HepG2 (cell line): ENCODE measurements around the gene ADM. TPM values are rescaled to one million over a fixed set of nuclear protein-coding genes. Genes with fewer than 3 reads are reported as not detected.

Experiments used
- CHD2 ChIP-seq: IDR thresholded peaks from 2 replicates; pipeline ENCODE4 v1.6.1; 2011; ENCODE audit warnings: low read depth, low read length, improper control_type of control experiment
- FOXC1 ChIP-seq: sonication (generic); formaldehyde crosslinking; IDR thresholded peaks from 2 replicates; pipeline ENCODE4 v1.8.0; 2022; ENCODE audit warnings: mild to moderate bottlenecking, missing genetic modification reagents, borderline replicate concordance
- HDAC2 ChIP-seq: sonication (generic); formaldehyde crosslinking; IDR thresholded peaks from 2 replicates; pipeline ENCODE4 v1.4.0; 2020; ENCODE audit warnings: missing genetic modification reagents
- SALL1 ChIP-seq: sonication (generic); formaldehyde crosslinking; IDR thresholded peaks from 2 replicates; pipeline ENCODE4 v1.8.0; 2022; ENCODE audit warnings: mild to moderate bottlenecking, missing genetic modification reagents
- SRSF1 ChIP-seq: fragments of 200-400 bp; formaldehyde crosslinking; optimal IDR thresholded peaks from 2 replicates; pipeline ENCODE3; 2017; ENCODE audit warnings: mild to moderate bottlenecking, low read depth, low read length, moderate library complexity
- TOE1 ChIP-seq: sonication (generic); formaldehyde crosslinking; IDR thresholded peaks from 2 replicates; pipeline ENCODE4 v1.4.0; 2020; ENCODE audit warnings: mild to moderate bottlenecking, missing genetic modification reagents
- ZNF160 ChIP-seq: sonication (generic); formaldehyde crosslinking; IDR thresholded peaks from 2 replicates; pipeline ENCODE4 v1.8.0; 2022; ENCODE audit warnings: mild to moderate bottlenecking, inconsistent platforms, missing genetic modification reagents
- ZNF263 ChIP-seq: sonication (generic); formaldehyde crosslinking; IDR thresholded peaks from 2 replicates; pipeline ENCODE4 v1.4.0; 2020; ENCODE audit warnings: missing genetic modification reagents
- ZNF775 ChIP-seq: sonication (generic); formaldehyde crosslinking; IDR thresholded peaks from 2 replicates; pipeline ENCODE4 v1.4.0; 2020; ENCODE audit warnings: missing genetic modification reagents, mild to moderate bottlenecking, moderate library complexity, borderline replicate concordance
- polyA plus RNA-seq, 8 experiments: library from polyadenylated mRNA; depleted of rRNA in 3 of 8; stranded (reverse) in 7 of 8; unstranded in 1 of 8; fragments of >200 nt; fragmentation: Illumina TruSeq in 4 of 8; extraction: Trizol in 4 of 8; gene quantifications; 2 replicates each; pipeline versions ENCODE4 v1.2.1 to v1.2.3, GENCODE V29; 2011 to 2016; ENCODE audit warnings: low read depth in 4 of 8, missing spikeins in 1 of 8, mixed read lengths in 1 of 8; ENCODE audit not compliant: insufficient read depth in 1 of 8
- total RNA-seq, 5 experiments: library from RNA; depleted of rRNA; stranded (reverse); fragments of >200 nt; fragmentation: Illumina TruSeq; extraction: Trizol; gene quantifications; 2 replicates each; pipeline ENCODE4 v1.2.3, GENCODE V29; 2016; ENCODE audit warnings: low read depth in 1 of 5
- TF ChIP-seq, protein P1 (sequence below): sonication (generic); formaldehyde crosslinking; conservative IDR thresholded peaks from 2 replicates; pipeline ENCODE4 v1.4.0; 2020; ENCODE audit warnings: missing genetic modification reagents
- TF ChIP-seq, protein P2 (sequence below): sonication (generic); formaldehyde crosslinking; IDR thresholded peaks from 2 replicates; pipeline ENCODE4 v1.5.0; 2020; ENCODE audit warnings: mild to moderate bottlenecking, missing genetic modification reagents
- TF ChIP-seq, protein P3 (sequence below): IDR thresholded peaks from 2 replicates; pipeline ENCODE4 v1.6.1; 2016; ENCODE audit warnings: missing compliant biosample characterization, missing genetic modification reagents, borderline replicate concordance
- TF ChIP-seq, protein P4 (sequence below): sonication (generic); formaldehyde crosslinking; conservative IDR thresholded peaks from 2 replicates; pipeline ENCODE4 v1.4.0; 2020; ENCODE audit warnings: mild to moderate bottlenecking, missing genetic modification reagents, moderate library complexity
- TF ChIP-seq, protein P5 (sequence below): sonication (generic); formaldehyde crosslinking; IDR thresholded peaks from 2 replicates; pipeline ENCODE4 v1.4.0; 2020; ENCODE audit warnings: missing genetic modification reagents

Gene ADM
- total and polyA plus RNA-seq, 2 of the 13 experiments (the other 11 are each of a cell fraction or from before 2014, with no cell fraction given), result 10.7 to 26.1 TPM

DNA sequence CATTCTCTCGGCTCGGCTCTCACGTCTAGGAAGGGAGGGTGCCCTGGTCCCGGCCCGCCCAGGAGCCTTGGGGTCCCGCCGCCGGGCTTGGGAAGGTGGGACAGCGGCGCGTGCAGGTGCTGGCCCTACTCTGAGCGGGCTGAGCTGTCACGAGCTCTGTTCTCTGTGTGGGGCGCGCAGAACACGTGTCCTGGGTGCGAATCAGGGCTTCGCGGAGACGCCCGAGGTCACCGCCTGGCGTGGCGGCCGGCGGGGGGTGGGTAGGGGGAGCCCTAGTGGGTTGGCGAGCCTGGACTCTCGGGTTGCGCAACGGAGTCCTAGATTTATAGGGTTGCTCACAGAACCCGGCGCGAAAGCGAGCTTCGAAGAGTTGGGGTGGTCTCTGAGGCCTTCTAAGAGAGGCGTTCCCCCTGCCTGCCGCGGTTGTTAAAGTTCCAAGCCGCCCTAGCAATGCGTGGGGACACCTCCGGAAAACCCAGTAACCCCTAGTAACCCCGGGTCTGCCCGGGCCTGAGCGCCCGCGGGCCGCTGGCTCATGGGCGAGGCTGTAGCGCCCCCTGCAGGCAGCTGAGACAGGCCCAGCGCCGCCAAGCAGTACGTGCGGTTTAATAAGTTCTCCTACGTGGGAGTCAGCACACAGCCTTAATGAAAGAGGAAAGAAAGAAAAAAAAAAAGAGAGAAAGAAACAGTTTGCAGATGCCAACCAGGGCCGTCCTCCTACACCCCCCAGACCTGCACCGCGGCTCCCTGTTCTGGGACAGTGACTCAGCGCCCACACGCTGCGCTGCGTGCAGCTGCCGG is 2.7 kb downstream of the ADM start (continued):
- TF ChIP-seq, protein P1, sequence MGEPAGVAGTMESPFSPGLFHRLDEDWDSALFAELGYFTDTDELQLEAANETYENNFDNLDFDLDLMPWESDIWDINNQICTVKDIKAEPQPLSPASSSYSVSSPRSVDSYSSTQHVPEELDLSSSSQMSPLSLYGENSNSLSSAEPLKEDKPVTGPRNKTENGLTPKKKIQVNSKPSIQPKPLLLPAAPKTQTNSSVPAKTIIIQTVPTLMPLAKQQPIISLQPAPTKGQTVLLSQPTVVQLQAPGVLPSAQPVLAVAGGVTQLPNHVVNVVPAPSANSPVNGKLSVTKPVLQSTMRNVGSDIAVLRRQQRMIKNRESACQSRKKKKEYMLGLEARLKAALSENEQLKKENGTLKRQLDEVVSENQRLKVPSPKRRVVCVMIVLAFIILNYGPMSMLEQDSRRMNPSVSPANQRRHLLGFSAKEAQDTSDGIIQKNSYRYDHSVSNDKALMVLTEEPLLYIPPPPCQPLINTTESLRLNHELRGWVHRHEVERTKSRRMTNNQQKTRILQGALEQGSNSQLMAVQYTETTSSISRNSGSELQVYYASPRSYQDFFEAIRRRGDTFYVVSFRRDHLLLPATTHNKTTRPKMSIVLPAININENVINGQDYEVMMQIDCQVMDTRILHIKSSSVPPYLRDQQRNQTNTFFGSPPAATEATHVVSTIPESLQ (CRISPR knock-in tag), result no peak
- TF ChIP-seq, protein P2, sequence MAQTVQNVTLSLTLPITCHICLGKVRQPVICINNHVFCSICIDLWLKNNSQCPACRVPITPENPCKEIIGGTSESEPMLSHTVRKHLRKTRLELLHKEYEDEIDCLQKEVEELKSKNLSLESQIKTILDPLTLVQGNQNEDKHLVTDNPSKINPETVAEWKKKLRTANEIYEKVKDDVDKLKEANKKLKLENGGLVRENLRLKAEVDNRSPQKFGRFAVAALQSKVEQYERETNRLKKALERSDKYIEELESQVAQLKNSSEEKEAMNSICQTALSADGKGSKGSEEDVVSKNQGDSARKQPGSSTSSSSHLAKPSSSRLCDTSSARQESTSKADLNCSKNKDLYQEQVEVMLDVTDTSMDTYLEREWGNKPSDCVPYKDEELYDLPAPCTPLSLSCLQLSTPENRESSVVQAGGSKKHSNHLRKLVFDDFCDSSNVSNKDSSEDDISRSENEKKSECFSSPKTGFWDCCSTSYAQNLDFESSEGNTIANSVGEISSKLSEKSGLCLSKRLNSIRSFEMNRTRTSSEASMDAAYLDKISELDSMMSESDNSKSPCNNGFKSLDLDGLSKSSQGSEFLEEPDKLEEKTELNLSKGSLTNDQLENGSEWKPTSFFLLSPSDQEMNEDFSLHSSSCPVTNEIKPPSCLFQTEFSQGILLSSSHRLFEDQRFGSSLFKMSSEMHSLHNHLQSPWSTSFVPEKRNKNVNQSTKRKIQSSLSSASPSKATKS (CRISPR knock-in tag), result no peak
- TF ChIP-seq SRSF1 (no peak), ZNF263 (CRISPR knock-in tag) (no peak), ZNF160 (CRISPR knock-in tag) (0 out of 2 replicates have a peak, but pooled peaks have one; percentile 51), HDAC2 (CRISPR knock-in tag) (peak; percentile 22; the same call in 1 of the 2 replicates), FOXC1 (CRISPR knock-in tag) (no peak), ZNF775 (CRISPR knock-in tag) (no peak), TOE1 (CRISPR knock-in tag) (no peak), CHD2 (no peak), SALL1 (CRISPR knock-in tag) (peak; percentile 53; the same call in 1 of the 2 replicates)
- TF ChIP-seq, protein P3, sequence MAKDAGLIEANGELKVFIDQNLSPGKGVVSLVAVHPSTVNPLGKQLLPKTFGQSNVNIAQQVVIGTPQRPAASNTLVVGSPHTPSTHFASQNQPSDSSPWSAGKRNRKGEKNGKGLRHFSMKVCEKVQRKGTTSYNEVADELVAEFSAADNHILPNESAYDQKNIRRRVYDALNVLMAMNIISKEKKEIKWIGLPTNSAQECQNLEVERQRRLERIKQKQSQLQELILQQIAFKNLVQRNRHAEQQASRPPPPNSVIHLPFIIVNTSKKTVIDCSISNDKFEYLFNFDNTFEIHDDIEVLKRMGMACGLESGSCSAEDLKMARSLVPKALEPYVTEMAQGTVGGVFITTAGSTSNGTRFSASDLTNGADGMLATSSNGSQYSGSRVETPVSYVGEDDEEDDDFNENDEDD, result peak; percentile 47; the same call in 1 of the 2 replicates
- TF ChIP-seq, protein P4, sequence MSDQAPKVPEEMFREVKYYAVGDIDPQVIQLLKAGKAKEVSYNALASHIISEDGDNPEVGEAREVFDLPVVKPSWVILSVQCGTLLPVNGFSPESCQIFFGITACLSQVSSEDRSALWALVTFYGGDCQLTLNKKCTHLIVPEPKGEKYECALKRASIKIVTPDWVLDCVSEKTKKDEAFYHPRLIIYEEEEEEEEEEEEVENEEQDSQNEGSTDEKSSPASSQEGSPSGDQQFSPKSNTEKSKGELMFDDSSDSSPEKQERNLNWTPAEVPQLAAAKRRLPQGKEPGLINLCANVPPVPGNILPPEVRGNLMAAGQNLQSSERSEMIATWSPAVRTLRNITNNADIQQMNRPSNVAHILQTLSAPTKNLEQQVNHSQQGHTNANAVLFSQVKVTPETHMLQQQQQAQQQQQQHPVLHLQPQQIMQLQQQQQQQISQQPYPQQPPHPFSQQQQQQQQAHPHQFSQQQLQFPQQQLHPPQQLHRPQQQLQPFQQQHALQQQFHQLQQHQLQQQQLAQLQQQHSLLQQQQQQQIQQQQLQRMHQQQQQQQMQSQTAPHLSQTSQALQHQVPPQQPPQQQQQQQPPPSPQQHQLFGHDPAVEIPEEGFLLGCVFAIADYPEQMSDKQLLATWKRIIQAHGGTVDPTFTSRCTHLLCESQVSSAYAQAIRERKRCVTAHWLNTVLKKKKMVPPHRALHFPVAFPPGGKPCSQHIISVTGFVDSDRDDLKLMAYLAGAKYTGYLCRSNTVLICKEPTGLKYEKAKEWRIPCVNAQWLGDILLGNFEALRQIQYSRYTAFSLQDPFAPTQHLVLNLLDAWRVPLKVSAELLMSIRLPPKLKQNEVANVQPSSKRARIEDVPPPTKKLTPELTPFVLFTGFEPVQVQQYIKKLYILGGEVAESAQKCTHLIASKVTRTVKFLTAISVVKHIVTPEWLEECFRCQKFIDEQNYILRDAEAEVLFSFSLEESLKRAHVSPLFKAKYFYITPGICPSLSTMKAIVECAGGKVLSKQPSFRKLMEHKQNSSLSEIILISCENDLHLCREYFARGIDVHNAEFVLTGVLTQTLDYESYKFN, result peak; percentile 39; the same call in 1 of the 2 replicates
- TF ChIP-seq, protein P5, sequence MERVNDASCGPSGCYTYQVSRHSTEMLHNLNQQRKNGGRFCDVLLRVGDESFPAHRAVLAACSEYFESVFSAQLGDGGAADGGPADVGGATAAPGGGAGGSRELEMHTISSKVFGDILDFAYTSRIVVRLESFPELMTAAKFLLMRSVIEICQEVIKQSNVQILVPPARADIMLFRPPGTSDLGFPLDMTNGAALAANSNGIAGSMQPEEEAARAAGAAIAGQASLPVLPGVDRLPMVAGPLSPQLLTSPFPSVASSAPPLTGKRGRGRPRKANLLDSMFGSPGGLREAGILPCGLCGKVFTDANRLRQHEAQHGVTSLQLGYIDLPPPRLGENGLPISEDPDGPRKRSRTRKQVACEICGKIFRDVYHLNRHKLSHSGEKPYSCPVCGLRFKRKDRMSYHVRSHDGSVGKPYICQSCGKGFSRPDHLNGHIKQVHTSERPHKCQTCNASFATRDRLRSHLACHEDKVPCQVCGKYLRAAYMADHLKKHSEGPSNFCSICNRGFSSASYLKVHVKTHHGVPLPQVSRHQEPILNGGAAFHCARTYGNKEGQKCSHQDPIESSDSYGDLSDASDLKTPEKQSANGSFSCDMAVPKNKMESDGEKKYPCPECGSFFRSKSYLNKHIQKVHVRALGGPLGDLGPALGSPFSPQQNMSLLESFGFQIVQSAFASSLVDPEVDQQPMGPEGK (CRISPR knock-in tag), result 0 out of 2 replicates have a peak, but pooled peaks have one; percentile 28
